Measurements from ENCODE around the gene FHIP1A.

Gene FHIP1A

DNA sequence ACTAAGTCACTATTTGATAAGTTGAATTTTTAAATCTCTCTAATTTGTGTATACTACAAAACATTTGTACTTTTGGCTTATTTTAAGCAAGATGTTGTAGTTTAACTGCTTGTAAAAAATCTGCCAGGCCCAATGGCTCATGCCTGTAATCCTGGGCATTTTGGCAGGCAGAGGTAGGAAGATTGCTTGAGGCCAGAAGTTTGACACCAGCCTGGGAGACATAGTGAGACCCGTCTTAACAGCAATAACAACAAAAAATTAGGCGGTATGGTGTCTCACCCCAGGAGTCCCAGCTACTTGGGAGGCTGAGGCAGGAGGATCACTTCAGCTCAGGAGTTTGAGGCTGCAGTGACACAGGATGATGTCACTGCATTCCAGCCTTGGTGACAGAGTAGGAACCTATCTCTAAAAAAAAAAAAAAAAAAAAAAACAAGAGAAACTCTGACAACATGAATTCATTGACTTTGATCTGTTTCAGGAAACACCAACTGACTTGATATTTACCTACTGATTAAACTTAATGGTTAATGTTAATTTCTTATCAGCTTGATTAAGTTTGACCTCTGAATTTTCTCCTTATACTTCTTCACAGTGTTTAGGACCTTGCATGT, 8.9 kb downstream of the FHIP1A start:
- no peak for DNase-seq (ENCODE audit: low read depth)

DNA sequence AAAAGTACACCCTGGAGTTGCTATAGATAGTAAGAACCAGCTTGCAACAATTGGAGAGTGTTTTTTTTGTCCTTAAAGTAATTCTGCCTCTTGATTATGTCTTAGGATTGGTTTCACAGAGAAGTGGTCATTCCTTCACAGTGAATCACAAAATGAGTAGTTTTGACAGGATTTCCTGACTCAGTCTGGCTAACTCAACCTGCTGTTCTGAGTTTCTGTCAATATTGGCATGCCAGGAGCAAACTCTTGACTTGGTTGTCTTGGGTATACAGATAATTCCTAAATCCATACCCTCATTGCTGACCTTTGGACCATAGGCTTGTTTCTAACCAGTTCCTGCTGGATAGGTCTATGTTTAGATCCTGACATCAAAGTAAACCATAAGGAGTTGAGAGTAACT, 9.4 kb downstream of the FHIP1A start:
- DNase-seq (ENCODE audit: low read depth) = no peak

DNA sequence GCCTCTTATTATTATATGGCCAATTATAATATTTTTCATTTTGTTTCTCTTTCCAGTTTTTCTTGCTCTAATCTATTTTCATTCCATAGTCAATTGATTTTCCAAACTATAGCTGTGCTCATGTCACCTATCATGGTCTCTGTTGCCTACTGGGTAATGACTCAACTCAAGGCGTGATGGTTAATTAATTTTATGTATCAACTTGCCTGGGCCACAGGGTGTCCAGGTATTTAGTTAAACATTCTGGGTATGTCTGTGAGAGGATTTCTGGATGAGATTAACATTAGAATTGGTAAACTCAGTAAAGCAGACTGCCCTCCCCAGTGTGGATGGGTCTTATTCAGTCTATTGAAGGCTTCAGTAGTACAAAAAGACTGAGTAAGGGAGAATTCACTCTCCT, 9.9 kb downstream of the FHIP1A start:
- DNase-seq (ENCODE audit: low read depth) = no peak

DNA sequence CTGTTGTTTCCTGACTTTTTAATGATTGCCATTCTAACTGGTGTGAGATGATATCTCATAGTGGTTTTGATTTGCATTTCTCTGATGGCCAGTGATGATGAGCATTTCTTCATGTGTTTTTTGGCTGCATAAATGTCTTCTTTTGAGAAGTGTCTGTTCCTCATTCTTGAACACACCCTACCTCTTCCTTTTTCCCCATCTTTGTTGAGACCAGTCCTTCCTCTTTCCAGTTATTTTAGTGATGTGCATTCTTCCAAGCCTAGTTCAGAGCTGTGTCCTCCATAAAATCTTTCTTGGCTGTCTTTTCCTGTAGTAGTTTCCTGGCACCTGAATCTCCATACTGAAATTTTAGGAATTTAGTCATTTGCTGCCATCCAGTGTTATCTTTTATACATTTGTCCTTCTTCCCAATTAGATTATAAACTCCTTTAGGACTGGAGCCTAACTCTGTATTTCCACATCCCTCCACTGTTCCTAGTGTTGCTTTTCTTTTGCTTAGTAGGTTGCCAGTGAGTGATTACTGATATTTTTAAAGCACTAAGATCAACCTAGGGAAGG, 11.4 kb downstream of the FHIP1A start:
- DNase-seq (ENCODE audit: low read depth) = no peak

DNA sequence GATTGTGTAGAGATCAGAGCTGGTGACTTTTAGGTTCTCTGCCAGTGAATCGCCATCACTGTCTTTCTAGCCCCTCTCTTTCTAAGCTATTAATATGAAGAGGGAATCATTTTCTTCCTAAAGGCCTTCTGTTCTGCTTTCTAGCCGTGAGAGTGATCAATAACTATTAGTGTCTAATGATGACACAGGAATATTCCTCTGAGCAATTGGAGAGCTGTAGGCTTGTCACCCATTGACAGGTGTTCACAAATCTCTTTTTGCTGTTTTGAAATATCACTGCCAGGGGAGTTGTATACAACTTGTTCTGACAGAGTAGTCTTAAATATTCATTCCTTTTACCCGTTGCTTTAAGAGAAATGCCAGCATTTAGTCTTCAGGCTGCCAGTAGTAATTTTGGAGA, 13.9 kb downstream of the FHIP1A start:
- DNase-seq (ENCODE audit: low read depth) = no peak

DNA sequence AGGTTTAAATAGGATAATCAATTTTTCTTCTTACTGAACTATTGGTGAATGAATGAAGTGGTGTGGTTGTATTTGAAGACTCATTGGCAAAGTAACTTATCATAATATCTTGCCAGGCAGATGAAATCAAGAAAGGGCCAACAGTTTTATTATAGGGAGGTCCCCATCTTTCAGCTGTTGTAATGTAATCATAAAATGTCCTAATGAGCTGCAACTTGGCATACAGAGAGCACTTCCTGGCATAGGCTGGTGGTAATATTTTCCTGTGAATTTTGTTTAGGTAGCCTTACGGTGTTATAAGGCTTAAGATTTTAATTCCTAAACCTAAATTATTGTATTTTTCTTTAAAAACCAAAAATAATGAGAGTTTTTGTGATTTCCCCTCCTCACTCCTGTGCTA, 17.5 kb downstream of the FHIP1A start:
- no peak for DNase-seq (ENCODE audit: low read depth)

DNA sequence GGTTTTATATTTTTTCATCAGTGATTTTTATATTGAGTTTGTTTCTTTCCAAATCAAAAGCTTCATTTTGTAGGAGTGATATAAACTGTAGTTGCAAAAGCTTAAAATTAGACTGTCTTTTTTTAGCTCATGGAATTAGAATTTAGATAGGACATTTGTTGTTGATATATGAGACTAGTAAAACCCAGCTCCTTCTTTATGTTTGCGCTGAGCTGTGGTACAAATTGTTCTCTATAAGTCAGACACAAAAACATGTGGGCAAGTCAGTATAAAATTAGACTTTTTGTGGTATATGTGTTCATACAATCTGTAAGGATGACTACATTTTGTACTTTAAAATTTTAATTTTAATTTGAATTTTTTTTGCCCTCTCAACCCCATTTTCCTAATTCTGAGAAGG, 18.3 kb downstream of the FHIP1A start:
- DNase-seq (ENCODE audit: low read depth) = no peak

DNA sequence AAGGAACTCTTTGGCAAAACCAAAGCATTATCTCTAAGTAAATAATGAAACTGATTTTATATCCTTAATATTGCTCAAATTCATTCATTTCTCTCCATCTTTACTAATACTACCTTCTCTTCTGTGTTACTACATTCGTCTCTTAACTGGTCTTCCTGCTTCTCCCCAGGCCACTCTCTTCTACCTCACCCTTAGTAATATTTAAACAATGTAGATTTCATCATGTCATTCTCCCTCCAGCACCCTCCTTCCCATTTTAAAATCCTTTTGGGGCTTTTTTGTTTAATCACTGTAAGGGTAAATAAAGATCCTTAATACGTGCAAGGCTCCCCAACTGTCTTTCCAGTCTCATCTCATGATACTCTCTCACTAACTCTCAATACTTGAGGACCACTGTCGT, 19.4 kb downstream of the FHIP1A start:
- no peak for DNase-seq (ENCODE audit: low read depth)

DNA sequence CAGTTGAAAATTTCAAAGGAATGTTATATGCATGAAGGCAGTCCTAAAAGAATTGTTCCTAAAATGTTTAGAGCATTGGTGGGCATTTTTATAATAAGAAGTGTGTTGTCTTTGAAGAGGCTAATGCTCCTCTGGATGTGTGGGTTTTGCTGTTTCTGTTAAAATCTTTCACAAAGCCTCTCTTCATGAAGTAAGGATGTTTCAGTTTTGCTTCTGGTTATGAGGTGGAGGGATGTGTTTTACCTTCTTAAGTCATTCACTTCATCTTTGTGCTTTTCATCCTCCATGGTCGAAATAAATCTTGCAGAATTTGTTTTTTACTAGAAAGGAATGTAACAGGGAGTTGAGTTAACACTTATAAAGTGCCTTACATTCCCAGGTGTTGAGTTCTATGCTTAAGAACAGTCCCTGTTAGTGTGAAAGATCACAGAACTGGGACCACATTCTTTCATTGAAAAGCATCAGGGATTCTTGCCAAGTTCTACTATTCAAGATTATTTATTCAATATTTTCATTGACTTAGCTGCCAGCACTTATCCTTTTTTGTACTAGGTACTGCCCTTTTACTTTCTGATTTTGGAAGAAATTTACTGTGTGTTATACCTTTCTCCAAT, 21.1 kb downstream of the FHIP1A start:
- DNase-seq (ENCODE audit: low read depth) = no peak

DNA sequence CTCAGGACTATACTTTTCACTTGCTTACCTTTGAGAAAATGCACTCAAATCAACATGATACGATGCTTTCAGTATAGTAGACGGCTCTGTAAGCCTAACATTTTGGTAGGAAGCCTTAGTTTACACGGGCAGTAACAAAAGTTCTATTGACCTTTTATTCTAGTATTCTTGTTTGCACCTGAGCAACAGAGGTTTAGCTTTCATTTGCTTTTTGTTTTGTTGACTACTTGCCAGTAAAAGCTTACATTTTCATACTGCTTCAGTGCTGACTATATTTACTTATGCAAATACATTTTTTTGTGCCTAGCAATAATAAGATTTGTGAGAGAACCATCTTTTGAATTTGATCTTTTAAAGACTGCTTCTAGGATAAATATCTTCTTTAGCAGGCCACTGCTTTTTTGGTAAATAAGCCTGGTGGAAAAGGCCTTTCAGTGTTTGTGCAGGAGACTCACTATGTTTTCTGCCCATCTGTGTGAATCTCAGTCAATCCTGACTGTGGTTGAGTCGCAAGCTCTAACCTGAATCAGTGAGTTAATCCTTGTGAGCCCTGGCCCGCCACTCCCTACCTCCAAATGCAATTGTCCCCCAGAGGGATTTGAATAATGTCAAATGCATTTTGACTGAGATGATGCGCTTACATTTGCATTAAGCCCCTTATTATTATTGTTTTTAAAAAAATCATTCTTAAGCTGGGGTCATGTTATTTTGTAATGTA, 21.9 kb downstream of the FHIP1A start:
- no peak for DNase-seq (ENCODE audit: low read depth)

DNA sequence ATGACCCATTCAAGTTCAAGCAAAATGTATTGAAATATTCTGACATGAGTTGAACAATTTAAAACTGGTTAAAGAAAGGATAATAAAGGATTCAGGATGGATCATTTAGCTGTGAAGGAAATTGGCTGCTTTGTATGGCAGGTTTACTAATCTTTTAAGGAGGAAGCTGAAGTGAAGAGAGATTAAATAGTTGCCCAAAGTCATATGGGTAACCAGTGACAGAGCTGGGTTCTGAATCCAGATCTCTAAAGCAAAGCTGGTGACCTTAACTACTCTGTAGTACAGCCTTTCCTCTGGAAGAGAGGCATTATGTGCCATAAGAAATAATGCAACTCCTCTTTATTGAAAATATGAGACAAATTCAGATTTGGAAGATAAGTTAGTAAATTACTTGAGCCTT, 22.8 kb downstream of the FHIP1A start:
- no peak for DNase-seq (ENCODE audit: low read depth)

DNA sequence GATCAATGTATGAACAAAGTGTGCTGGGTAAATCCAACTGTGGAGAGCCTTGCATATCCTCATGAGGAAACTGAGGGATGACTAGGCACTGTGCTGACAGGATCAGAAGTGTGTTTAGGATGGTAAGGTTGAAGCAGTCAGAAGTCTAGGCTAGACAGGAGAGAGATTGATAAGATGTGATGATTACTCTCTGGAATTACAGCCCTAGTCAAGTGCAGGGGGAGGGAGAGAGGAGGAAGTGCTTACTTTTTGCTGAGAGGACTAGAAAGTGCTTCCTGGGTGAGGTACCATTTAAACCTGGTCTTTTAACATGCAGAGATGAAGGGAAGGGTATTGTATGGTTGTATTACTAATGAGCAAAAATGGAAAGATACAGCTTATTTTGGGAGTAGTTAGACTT, 23.7 kb downstream of the FHIP1A start:
- DNase-seq (ENCODE audit: low read depth) = no peak

DNA sequence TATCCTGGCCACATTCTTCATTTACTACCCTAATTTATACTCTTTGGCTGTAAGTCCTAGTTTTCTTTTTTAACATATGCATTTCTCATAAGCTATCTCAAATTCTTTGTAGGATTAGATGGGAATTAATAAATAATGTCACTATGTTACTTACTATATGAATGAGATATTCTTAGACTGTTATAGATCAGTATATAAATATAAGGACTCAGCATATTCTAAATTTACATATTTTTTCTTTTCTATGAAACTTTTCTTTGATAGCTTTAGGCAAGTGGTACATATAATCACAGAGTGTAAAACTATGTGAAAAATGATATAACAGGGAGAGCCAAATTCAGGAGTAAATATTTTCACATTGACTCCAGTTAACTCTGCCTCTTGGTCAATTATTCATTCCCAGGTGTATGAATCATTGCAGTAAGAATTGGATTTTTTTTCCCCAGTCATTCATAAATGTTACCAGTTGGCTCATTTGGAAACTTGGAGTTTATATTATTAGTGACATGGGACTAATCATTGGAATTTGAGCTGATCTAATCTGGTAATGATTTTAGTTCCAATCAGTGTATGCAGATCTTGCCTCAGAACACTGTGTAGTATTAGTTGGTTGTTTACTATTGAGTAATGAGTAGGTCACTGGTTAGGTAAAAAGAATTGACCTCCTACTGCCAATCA, 25.3 kb downstream of the FHIP1A start:
- DNase-seq (ENCODE audit: low read depth) = no peak

DNA sequence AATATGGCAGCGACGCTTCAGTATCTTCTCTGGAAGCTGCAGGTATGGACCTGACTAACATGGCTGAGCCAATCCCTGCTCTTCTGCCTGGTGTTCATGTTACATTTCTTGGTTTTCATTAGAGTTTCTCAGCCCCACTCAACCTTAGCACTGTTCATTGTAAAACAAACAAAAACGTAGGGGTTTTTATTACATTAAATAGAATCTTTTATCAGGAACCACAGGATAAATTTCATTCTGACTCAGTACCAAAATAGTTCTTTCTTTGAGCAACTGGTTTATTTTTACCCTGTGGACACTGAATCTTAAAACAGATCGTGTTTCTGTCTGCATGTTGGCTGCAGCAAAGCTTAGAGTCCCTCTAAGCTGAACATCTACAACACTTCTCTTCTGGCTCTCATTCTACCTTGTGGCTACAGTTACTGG, 27.1 kb downstream of the FHIP1A start:
- DNase-seq (ENCODE audit: low read depth) = no peak

DNA sequence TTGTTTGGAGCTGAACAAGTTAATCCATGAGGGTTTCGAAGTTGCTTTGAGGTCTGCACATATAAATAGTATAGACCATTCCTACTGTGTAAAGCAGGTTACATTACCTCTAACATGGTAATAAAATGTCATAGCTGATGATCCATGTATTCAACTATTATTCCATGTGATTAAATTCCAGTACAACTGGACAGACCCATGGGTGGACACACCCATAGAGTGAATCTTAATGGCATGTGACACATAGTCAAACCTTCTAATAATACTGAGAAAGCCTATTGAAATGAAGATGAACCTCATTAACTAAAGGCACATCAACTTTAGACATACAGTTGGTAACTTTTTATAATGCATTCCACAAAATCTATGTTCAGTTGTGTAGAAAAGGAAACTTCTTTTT, 28.5 kb downstream of the FHIP1A start:
- no peak for DNase-seq (ENCODE audit: low read depth)

DNA sequence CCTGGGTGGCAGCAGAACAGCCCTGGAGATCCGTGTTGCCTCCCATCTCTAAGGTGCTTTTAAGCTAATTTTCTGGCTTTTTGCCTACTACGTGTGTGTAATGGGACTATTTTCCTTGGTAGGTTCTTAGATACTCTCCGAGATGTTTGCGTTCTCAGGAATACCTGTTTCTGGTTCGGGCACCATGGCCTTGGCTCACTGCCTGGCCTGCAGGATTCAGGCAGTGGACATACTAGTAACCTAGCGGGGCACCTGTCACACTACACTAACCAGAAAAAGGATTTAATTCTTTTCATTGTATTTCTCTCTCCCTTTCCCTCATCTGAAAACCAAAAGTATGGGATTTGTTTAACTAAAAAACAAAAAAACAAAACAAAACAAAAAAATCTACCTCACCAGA, 29.2 kb downstream of the FHIP1A start:
- no peak for DNase-seq (ENCODE audit: low read depth)

DNA sequence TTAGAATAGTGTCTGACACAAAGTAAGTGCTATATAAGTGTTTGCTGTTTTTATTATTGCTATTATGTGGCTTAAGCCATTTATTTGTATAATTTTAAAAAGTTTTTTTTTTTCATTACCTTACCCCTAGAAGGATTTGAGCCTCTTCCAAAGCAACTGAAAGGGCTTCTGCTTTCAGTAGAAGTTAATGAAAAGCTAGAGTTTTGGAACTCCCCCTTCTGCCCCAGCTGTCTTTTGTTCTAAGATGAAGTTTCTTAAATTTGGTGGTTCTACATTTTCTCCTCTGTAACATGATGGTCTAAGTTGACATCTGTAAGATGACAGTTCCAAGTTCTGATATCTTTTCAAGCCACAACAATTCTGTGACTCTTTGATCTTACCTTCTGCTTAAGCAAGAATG, 30.3 kb downstream of the FHIP1A start:
- DNase-seq (ENCODE audit: low read depth) = no peak

DNA sequence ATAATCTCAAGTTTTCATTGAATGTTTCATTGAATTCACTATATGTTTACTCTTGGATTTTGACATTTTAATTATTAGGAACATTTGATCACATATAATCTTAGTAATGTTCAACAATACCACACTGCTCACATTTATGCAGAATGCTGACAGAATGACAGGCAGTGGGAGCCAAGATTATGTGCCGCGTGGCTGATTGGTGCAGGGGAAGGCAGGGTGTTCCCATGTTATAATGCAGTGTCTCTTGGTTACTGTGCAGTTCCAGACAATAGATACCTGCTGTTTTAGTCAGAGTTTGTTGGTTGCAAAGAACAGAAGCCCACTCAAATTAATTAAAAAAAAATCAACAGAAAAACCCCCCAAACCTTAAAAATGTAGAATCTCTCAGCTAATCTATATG, 33.0 kb downstream of the FHIP1A start:
- DNase-seq (ENCODE audit: low read depth) = no peak

DNA sequence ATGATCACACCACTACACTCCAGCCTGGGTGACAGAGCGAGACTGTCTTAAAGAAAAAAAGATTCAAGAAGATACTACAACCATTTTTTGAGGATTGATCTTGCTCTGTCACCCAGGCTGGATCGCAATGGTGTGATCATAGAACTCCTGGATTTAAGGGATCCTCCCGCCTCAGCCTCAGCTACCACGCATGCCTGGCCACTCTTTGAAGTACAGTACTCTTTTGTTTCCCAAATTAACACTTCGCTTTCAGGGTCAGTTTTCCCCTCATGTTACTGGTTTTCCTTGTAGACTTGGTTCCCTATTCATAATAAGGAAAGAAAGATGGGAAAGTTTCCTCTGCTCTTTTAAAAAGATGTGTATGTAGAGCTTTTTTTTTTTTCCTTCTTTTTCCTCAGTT, 34.3 kb downstream of the FHIP1A start:
- DNase-seq (ENCODE audit: low read depth) = no peak

DNA sequence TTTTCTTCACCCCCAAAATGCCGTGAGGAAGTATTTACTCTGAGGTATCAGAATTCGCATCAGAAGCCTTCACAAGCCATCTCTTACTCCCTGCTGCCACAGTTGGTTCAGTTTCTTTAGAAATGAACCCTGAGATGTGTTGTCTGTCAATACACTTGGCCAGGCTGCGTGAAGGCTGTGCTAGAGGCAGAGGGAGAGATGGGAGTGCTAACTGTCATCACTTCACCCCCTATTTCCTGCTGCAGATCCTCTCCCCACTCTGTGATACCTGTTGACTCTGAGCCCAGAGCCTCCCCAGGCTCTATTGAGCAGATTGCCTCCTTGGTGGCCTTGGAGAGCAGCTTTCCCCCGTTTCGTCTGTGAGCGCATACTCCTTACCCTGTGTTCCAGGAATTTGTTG, 34.8 kb downstream of the FHIP1A start:
- DNase-seq (ENCODE audit: low read depth) = no peak

DNA sequence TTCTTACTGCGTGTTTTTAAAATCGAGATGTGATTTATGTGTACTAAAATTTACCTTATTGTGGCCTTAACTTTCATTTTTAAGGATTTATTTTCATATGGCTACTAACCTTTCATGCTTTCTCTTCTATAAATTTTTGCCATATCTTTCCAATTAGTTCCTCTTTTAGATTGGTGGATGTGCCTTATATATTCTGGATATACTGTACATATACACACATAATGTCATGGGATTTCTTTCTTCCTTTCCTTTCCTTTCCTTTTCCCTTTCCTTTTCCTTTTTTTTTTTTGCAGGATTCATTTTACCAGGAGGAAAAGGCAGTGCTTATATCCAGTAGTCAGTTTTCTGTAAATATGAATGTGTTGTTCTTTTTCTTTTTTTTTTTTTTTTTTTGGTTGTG, 37.2 kb downstream of the FHIP1A start:
- DNase-seq (ENCODE audit: low read depth) = no peak

DNA sequence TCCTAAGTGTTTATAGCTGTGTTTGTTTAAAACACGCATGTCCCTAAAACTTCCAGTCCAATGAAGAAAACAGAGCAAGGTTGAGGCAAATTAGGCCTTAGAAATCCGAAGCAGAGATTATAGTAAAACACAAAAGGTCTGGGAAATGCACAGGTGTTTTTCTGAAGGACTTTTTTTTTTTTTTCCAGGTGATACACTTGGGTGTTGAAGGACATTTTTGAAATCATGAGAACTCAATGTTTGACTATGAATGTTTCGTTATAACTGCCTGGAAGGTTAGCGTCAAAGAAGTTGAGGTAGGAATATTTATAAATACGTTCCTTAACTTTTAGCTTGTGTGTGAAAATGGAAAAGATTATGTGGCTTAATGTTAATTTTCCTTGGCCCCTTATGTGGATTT, 45.5 kb downstream of the FHIP1A start:
- no peak for DNase-seq (ENCODE audit: low read depth)

DNA sequence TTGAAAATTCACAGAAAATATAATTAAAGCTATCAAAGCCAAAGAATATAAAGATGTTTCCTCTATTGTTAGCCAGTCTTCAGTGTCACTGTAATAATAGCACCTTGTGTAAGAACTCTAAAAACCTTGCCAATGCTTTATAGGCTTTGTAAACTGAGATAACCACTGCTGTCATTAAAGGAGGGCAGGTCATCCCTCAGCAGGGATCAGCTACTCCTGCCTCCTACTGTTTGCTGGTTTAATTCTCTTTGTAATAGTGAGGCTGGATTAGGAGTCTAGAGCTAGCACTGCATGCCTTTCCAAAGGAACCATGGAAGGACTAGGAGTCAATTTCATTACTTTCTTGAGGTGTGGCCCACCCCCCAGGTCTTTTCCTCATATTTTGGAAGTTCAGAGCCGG, 46.2 kb downstream of the FHIP1A start:
- DNase-seq (ENCODE audit: low read depth) = no peak
